Naive B cell (primary cell): ENCODE data around the gene AKAP13. TPM values are rescaled to one million over a fixed set of nuclear protein-coding genes. Genes with fewer than 3 reads are reported as not detected.

Experiments used
- ATAC-seq, 2 donors: fragments of 150-1000 bp; cut with Tn5 transposase; 2 replicates each; pipeline ENCODE4 v1.10.0; 2021; ENCODE audit warnings: low read depth in 2 of 2, mild to moderate bottlenecking in 2 of 2, moderate library complexity in 2 of 2
- DNase-seq: peaks from one replicate; pipeline ENCODE4 v3.0.0; 2022
- H3K27ac Mint-ChIP-seq, 6 donors: one replicate each; pipeline ENCODE4 v1.8.0; 2020 to 2022; ENCODE audit warnings: mild to moderate bottlenecking in 6 of 6, mixed read lengths in 6 of 6, moderate library complexity in 5 of 6, inconsistent platforms in 2 of 6
- H3K27me3 Mint-ChIP-seq, 3 donors: one replicate each; pipeline ENCODE4 v1.8.0; 2021 to 2022; ENCODE audit warnings: mixed read lengths in 3 of 3, mild to moderate bottlenecking in 1 of 3
- H3K36me3 Mint-ChIP-seq, 2 donors: one replicate each; pipeline ENCODE4 v1.8.0; 2020 to 2022; ENCODE audit warnings: mixed read lengths in 2 of 2, inconsistent platforms in 1 of 2, mild to moderate bottlenecking in 1 of 2
- H3K4me1 Mint-ChIP-seq, 3 donors: one replicate each; pipeline ENCODE4 v1.8.0; 2020 to 2022; ENCODE audit warnings: mixed read lengths in 3 of 3, inconsistent platforms in 1 of 3, mild to moderate bottlenecking in 1 of 3, moderate library complexity in 1 of 3
- H3K4me3 Mint-ChIP-seq, 8 donors: one replicate each; pipeline ENCODE4 v1.8.0; 2020 to 2022; ENCODE audit warnings: mild to moderate bottlenecking in 8 of 8, mixed read lengths in 8 of 8, moderate library complexity in 8 of 8, inconsistent platforms in 2 of 8
- H3K9me3 Mint-ChIP-seq, 7 donors: one replicate each; pipeline ENCODE4 v1.8.0; 2020 to 2022; ENCODE audit warnings: mixed read lengths in 7 of 7, mild to moderate bottlenecking in 5 of 7, inconsistent platforms in 2 of 7, moderate library complexity in 1 of 7
- polyA plus RNA-seq, 6 donors: library from polyadenylated mRNA; unstranded; fragments of 300-500 nt; fragmentation: Illumina TruSeq; gene quantifications; one replicate each; pipeline ENCODE4 v1.2.3, GENCODE V29; 2021; ENCODE audit warnings: low read depth in 6 of 6

AKAP13 gene
- polyA plus RNA-seq, 6 donors from 2014 or later: 63.4 to 185 (median 122) TPM

DNA sequence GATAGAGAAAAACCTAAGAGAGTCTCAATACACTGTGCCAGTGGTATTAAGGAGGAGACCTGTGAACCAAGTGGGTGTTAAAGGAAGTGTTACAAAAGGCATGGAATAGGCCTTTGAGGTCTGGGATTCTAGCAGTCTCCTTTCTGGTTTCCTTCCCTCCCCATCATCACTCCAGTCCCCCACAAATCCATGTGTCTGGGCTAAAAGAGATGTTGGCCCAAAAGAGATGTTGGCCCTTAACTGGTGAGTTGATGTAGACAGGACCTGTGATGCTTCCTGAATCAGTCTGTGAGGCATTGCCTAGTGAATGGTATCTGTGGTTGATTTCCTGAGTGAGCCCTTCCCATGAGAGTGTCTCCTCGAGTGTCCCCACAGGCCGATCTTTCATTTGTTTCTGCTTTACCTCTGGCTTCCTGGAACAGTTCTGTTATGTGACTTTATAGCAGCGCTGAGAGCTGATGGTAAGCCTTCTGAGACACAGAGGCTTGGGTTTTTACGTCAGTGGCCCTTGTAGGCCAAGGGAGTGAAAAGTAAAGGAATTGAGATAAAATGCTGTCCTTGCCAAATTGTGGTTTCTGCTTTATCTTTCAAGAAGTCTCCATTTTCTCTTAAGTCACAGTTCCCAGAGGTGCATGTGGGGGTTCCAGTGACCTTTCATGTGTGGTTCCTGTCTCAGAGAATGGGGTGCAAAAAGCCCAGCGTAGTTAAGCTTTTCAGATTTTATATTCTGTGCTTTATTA, 326.5 kb downstream of the AKAP13 start:
- H3K4me1 Mint-ChIP-seq: peaks cover 46 to 61% (median 59%) of the 10 kb centered on the region in 3 donors
- peak overlapping the region; percentile 66 to 92 (median 82) for H3K4me3 Mint-ChIP-seq
- DNase-seq (peak; percentile 67), ATAC-seq (peak; percentile 76 to 81)
- peaks cover 0 to 5% of the 10 kb centered on the region in 2 donors for H3K36me3 Mint-ChIP-seq
- no peaks in the 10 kb centered on the region for H3K9me3 Mint-ChIP-seq
- peak overlapping the region; percentile 99 for H3K27ac Mint-ChIP-seq
- no peaks in the 10 kb centered on the region for H3K27me3 Mint-ChIP-seq

DNA sequence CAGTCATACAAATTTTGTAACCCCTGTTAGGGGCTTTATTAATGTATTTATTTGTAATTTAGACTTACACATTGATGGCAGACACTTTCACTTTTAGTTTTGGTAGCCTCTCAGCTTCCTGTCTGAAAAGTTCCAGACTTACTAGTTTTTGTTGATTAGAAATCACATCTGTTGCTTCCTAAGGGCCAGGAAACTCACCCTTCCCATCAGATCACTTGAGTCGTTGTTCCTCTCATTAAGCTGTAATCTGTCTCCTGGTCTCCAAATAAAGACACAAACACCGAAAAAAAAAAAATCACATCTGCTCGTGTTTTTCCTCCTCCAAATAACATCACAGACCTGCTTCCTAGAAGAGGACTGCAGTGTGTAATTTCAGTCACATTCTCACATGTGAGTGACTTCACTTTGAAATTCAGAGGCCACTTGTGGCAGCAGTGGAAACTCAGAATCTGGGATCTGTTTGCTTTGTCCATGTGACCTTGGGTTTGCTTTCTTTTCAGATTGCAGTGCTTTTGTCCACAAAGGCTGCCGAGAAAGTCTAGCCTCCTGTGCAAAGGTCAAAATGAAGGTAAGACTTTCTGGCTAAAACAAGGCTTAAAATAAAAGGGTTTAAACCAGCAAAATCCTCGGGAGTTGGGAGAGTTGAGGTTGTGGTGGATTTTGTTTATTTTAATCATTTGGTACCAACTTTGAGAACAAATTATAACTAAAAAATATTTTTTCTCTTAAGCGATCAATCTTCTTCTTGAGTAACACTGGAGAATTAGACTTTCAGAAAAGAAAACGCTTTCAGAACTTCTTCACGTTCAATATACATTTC, 327.3 kb downstream of the AKAP13 start:
- no peaks in the 10 kb centered on the region for H3K27me3 Mint-ChIP-seq
- peak overlapping the region; percentile 99 for H3K27ac Mint-ChIP-seq
- no peaks in the 10 kb centered on the region for H3K9me3 Mint-ChIP-seq
- peaks cover 0 to 10% of the 10 kb centered on the region in 2 donors for H3K36me3 Mint-ChIP-seq
- peaks cover 38 to 53% (median 51%) of the 10 kb centered on the region in 3 donors for H3K4me1 Mint-ChIP-seq
- ATAC-seq (peak; percentile 47), DNase-seq (no peak)
- peak overlapping the region; percentile 66 to 92 (median 82) for H3K4me3 Mint-ChIP-seq

DNA sequence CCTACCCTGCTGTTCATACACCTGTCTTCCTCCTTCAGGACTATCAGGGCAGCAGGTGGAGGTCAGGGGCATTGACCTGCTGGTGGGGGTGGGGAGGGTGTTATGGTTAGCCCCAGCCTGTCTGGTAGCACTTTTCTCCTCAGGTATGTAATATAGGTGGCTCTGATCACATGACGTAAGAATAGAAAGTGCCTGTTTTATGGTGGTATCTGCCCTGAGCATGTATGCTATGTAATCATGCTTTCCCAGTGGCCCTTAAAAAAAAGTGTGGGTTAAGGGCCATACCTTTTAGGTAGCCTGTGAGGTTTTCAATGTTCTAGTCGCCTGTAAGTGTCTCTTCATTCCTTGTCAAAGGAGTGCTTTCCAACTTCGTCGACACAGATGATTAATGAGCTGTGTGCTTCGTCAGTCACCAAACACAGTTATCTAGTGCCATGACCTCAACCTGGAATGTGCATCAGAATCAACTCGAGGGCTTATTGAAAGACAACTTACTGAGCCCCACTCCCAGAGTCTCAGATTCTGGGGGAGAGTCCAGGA, 328.1 kb downstream of the AKAP13 start:
- peaks cover 6 to 17% of the 10 kb centered on the region in 2 donors for H3K36me3 Mint-ChIP-seq
- H3K9me3 Mint-ChIP-seq: no peaks in the 10 kb centered on the region
- H3K4me1 Mint-ChIP-seq: peaks cover 36 to 46% (median 43%) of the 10 kb centered on the region in 3 donors
- H3K27ac Mint-ChIP-seq: peak overlapping the region; percentile 99
- DNase-seq: no peak
- H3K27me3 Mint-ChIP-seq: no peaks in the 10 kb centered on the region
- ATAC-seq: no peak
- H3K4me3 Mint-ChIP-seq: peak overlapping the region in 6 of 8 donors; percentile 47 to 79 (median 70)

DNA sequence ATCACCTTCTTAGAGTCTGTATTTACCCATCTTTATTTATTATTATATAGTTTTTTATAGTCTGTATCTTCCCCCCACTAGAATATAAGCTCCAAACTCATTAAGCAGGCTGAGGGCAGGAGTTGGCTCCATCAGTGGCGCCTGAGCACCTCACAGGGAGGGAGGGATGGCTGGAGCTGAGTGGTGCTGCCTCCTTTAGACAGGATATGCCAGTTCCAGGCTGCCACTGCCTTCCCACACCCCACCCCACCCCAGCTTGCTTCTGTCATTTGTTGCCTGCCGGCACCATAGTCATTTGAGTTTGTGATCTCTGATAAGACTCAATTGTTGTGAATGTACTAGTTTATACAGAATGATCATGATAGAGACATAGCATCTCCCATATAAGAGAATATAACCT, 328.8 kb downstream of the AKAP13 start:
- ATAC-seq (no peak), DNase-seq (no peak)
- Mint-ChIP-seq H3K4me1 (peaks cover 38 to 40% (median 38%) of the 10 kb centered on the region in 3 donors), H3K27me3 (no peaks in the 10 kb centered on the region), H3K4me3 (peak overlapping the region in 1 of 8 donors; percentile 35), H3K9me3 (no peaks in the 10 kb centered on the region), H3K36me3 (peaks cover 12 to 24% of the 10 kb centered on the region in 2 donors), H3K27ac (peak overlapping the region in 4 of 6 donors; percentile 9 to 99 (median 99))

DNA sequence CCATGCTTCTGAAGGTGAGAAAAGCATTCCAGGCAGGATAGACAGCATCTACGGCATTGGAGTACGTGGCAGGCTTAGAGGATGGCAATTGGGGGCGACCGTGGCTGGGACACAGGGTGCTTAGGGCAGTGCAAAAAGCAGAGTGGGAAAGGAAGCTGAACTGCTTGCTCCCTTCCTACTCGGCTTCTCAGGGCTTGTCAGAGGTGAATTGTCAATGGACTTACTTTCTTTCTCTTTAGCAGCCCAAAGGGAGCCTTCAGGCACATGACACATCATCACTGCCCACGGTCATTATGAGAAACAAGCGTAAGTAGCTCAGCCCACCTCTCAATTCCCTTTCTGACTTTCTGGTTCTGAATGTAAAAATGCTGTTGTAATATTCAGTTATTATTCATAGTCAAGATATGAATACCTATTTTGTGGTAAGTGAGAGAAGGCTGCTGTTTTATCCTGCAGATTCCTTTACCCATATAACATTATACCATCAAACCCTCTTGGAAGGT, 330.0 kb downstream of the AKAP13 start:
- no peaks in the 10 kb centered on the region for H3K9me3 Mint-ChIP-seq

DNA sequence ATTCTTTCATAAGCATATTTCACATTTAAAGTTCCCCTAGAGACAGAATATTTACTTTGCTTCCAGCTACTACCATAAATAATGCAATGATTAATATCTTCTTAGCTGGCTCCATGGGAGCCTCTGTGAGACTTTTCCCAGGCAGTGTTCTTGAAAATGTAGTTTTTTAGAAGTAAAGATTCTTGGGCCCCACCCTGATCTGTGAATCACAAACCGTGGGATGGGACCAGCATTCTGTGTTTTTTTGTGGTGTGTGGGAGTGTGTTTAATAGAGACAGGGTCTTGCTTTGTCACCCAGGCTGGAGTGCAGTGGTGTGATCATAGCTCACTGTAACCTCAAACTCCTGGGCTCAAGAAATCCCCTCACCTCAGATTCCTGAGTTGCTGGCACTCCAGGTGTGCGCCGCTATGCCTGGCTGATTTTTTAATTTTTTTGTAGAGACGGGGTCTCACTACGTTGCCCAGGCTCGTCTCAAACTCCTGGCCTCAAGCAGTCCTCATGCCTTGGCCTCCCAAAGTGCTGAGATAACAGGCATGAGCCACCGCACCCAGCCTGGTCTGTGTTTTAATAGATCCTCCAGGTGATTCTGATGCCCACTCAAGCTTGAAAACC, 331.3 kb downstream of the AKAP13 start:
- no peaks in the 10 kb centered on the region for H3K9me3 Mint-ChIP-seq
- no peak for DNase-seq
- peak overlapping the region in 3 of 6 donors; percentile 30 to 84 (median 58) for H3K27ac Mint-ChIP-seq
- ATAC-seq: no peak
- H3K36me3 Mint-ChIP-seq: peaks cover 16 to 26% of the 10 kb centered on the region in 2 donors
- H3K4me1 Mint-ChIP-seq: peaks cover 19 to 30% (median 21%) of the 10 kb centered on the region in 3 donors
- H3K27me3 Mint-ChIP-seq: no peaks in the 10 kb centered on the region
- no peak overlapping the region for H3K4me3 Mint-ChIP-seq

More for the DNA sequence above, 330.0 kb downstream of the AKAP13 start:
- DNase-seq (no peak), ATAC-seq (no peak)
- H3K36me3 Mint-ChIP-seq: peaks cover 12 to 25% of the 10 kb centered on the region in 2 donors
- H3K4me3 Mint-ChIP-seq: peak overlapping the region in 1 of 8 donors; percentile 60
- H3K4me1 Mint-ChIP-seq: peaks cover 29 to 38% (median 33%) of the 10 kb centered on the region in 3 donors
- no peaks in the 10 kb centered on the region for H3K27me3 Mint-ChIP-seq
- H3K27ac Mint-ChIP-seq: peak overlapping the region in 5 of 6 donors; percentile 25 to 81 (median 50)

DNA sequence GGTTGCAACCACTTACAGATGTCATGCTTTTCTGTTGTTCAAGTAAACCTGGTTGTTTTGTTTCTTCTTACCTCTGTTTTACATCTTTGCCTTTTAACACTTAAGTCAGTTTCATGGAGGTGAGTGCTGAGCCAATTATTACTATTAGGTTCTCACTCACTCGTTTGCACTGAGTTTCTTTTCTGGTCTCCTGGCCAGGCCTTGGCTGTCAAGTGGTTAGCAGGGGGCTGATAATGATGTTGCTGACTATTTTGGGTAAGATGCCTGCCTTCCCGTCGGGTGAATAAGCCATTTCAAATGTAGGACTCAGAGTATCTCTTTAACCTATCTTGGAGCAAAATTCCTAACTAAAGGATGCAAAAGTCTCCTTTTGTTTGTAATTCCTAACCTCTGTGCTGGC, 335.9 kb downstream of the AKAP13 start:
- DNase-seq (no peak), ATAC-seq (no peak)
- Mint-ChIP-seq H3K27me3 (no peaks in the 10 kb centered on the region), H3K9me3 (no peaks in the 10 kb centered on the region), H3K4me3 (no peak overlapping the region), H3K36me3 (peaks cover 28 to 53% of the 10 kb centered on the region in 2 donors), H3K4me1 (peaks cover 0 to 18% (median 6%) of the 10 kb centered on the region in 3 donors), H3K27ac (peak overlapping the region in 3 of 6 donors; percentile 54 to 85 (median 82))

DNA sequence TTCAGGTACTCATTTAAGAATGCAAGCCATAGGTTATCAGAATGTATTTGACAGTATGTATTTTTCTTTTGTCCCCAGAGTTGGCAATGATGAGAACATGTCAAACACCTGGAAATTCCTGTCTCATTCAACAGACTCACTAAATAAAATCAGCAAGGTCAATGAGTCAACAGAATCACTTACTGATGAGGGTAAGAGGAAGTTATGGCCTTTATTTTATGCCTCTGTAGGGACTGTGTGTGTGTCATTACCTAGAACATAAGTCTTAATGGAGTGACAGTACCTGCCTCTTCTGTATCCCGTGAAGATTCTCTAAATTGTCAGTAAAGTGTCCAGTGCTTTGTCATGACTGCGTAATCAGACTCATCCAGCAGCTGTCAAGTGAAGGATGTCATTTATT, 336.8 kb downstream of the AKAP13 start:
- H3K36me3 Mint-ChIP-seq: peaks cover 28 to 51% of the 10 kb centered on the region in 2 donors
- H3K27me3 Mint-ChIP-seq: no peaks in the 10 kb centered on the region
- no peak for ATAC-seq
- peaks cover 0 to 18% (median 6%) of the 10 kb centered on the region in 3 donors for H3K4me1 Mint-ChIP-seq
- H3K9me3 Mint-ChIP-seq: no peaks in the 10 kb centered on the region
- no peak overlapping the region for H3K4me3 Mint-ChIP-seq
- H3K27ac Mint-ChIP-seq: peak overlapping the region in 3 of 6 donors; percentile 69 to 85 (median 85)
- no peak for DNase-seq

DNA sequence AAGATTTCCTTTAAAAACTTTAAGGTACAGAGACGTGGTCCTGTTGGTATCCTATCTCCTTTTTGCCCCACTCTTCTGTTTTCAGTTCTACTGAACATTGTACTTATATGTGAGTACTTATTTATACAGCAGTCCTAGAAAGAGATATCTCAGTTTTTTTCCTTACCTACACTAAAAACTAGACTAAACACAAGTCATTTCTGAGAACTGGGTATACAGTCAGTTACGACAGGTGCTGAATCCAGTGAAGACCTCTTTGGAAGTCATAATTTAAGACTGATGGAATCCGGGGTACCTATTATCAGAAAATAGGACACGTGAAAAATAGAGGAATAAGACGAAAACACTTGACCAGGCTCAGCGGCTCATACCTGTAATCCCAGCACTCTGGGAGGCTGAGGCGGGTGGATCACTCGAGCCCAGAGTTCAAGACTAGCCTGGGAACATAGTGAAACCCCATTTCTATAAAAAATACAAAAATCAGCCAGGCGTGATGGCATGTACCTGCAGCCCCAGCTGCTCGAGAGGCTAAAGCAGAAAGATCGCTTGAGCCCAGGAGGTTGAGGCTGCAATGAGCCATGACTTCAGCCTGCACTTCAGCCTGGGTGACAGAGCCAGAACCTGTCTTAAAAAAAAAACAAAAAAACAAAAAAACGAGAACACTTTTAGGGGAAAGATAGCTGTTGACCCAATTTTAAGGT, 338.0 kb downstream of the AKAP13 start:
- DNase-seq (no peak), ATAC-seq (peak in 1 of 2 donors; percentile 60)
- peak overlapping the region in 1 of 6 donors; percentile 85 for H3K27ac Mint-ChIP-seq
- H3K27me3 Mint-ChIP-seq: no peaks in the 10 kb centered on the region
- H3K4me1 Mint-ChIP-seq: peaks cover 0 to 14% (median 6%) of the 10 kb centered on the region in 3 donors
- H3K36me3 Mint-ChIP-seq: peaks cover 31 to 41% of the 10 kb centered on the region in 2 donors
- no peak overlapping the region for H3K4me3 Mint-ChIP-seq
- no peaks in the 10 kb centered on the region for H3K9me3 Mint-ChIP-seq

DNA sequence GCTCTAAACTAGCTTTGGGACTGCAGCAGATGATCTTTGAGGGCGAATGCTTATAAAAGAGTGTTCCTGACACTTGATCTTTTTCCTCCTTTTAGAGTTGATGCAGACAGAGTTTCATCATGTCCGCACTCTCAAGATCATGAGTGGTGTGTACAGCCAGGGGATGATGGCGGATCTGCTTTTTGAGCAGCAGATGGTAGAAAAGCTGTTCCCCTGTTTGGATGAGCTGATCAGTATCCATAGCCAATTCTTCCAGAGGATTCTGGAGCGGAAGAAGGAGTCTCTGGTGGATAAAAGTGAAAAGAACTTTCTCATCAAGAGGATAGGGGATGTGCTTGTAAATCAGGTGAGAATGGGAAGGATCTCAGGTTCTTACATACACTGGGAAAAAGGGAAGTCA, 338.6 kb downstream of the AKAP13 start:
- Mint-ChIP-seq H3K4me1 (peaks cover 0 to 11% (median 6%) of the 10 kb centered on the region in 3 donors), H3K27me3 (no peaks in the 10 kb centered on the region), H3K4me3 (no peak overlapping the region), H3K9me3 (no peaks in the 10 kb centered on the region), H3K36me3 (peaks cover 31 to 37% of the 10 kb centered on the region in 2 donors), H3K27ac (peak overlapping the region in 4 of 6 donors; percentile 47 to 85 (median 62))
- ATAC-seq (no peak), DNase-seq (no peak)

DNA sequence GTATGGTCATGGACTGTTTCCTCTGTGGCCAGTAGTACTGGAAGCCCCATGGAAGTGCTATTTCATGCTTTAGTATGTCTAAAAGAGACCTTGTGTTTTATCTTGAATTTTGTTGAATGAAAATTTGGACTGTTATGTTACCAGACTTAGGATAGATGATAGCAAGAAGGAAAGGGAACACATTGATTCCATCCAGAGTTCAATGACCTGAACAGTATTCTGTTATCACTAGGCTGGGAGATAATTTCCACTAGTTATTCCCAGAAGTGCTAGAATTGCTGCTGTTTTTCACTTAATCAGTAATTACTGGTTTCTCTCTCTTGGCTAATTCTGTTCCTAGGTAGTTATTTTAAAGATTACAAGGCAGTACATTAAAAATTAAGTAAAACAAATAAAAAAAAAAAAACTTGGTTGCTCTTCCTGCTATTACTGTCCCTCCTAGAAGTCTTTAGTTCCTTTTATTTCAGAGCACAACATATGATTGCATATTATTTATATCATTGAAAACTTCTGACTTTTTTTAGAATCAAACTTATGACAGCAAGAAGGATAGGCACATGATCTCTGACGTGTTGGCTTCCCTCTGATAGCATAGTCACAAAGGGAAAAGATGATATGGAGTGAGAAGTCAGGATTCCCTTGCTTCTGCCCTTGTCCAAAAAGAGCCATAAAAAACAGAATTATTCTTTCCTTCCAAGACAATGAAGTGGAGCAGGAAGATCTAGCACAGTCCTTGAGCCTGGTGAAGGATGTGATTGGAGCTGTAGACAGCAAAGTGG, 342.2 kb downstream of the AKAP13 start:
- H3K27ac Mint-ChIP-seq: peak overlapping the region in 4 of 6 donors; percentile 6 to 85 (median 42)
- no peak for DNase-seq
- no peak for ATAC-seq
- peaks cover 32 to 39% of the 10 kb centered on the region in 2 donors for H3K36me3 Mint-ChIP-seq
- no peaks in the 10 kb centered on the region for H3K27me3 Mint-ChIP-seq
- peaks cover 0 to 9% (median 6%) of the 10 kb centered on the region in 3 donors for H3K4me1 Mint-ChIP-seq
- H3K9me3 Mint-ChIP-seq: no peaks in the 10 kb centered on the region
- H3K4me3 Mint-ChIP-seq: no peak overlapping the region
